ENCODE measurements around the gene TSLP. TPM values are rescaled to one million over a fixed set of nuclear protein-coding genes. Genes with fewer than 3 reads are reported as not detected.

The TSLP gene
- total and polyA plus RNA-seq, 4 donors: 0.60 to 2.0 (median 1.1) TPM

- no peaks in the 10 kb centered on the region for H3K9me3 ChIP-seq (ENCODE audit: control insufficient read depth in 4 of 4, insufficient read depth in 3 of 4, low read length in 3 of 4)
- ATAC-seq (ENCODE audit: insufficient read depth, low FRiP score): no peak
- no peak for DNase-seq
- no peaks in the 10 kb centered on the region for H3K4me1 ChIP-seq (ENCODE audit: control insufficient read depth in 5 of 5, insufficient read depth in 5 of 5, low read length in 5 of 5)
- H3K27me3 ChIP-seq (ENCODE audit: control insufficient read depth in 3 of 3, insufficient read depth in 3 of 3, low read length in 2 of 3): no peaks in the 10 kb centered on the region
- TF ChIP-seq CTCF (IDR thresholded peaks at IDR 0.05; ENCODE audit: control extremely low read depth, extremely low read depth): no peak
- H3K4me3 ChIP-seq: no peak overlapping the region
- H3K9ac ChIP-seq (ENCODE audit: insufficient read depth in 1 of 2, low read length in 2 of 2): no peak overlapping the region
- no peak overlapping the region for H3K27ac ChIP-seq (ENCODE audit: low read depth in 1 of 2, low read length in 1 of 2)
- H3K36me3 ChIP-seq (ENCODE audit: control insufficient read depth in 4 of 4, insufficient read depth in 4 of 4, low read length in 4 of 4): peaks cover 7 to 40% (median 32%) of the 10 kb centered on the region in 4 donors
- WGBS, 2 donors: 92 to 95% methylated on average over 2 of the region's 2 CpGs
These were observed 48.3 kb downstream of the TSLP start for GRCh38 chr5:111119856-111120255.

- Histone ChIP-seq H3K9ac (ENCODE audit: insufficient read depth in 1 of 2, low read length in 2 of 2) (no peak overlapping the region), H3K27ac (ENCODE audit: low read depth in 1 of 2, low read length in 1 of 2) (no peak overlapping the region), H3K9me3 (ENCODE audit: control insufficient read depth in 4 of 4, insufficient read depth in 3 of 4, low read length in 3 of 4) (no peaks in the 10 kb centered on the region), H3K4me1 (ENCODE audit: control insufficient read depth in 5 of 5, insufficient read depth in 5 of 5, low read length in 5 of 5) (no peaks in the 10 kb centered on the region), H3K36me3 (ENCODE audit: control insufficient read depth in 4 of 4, insufficient read depth in 4 of 4, low read length in 4 of 4) (peaks cover 10 to 43% (median 34%) of the 10 kb centered on the region in 4 donors), H3K4me3 (no peak overlapping the region), H3K27me3 (ENCODE audit: control insufficient read depth in 3 of 3, insufficient read depth in 3 of 3, low read length in 2 of 3) (no peaks in the 10 kb centered on the region)
- ATAC-seq (ENCODE audit: insufficient read depth, low FRiP score): no peak
- no peak for DNase-seq
- WGBS, 2 donors: 78 to 91% methylated on average over 2 of the region's 2 CpGs
- no peak for TF ChIP-seq CTCF (IDR thresholded peaks at IDR 0.05; ENCODE audit: control extremely low read depth, extremely low read depth)
These were observed 49.4 kb downstream of the TSLP start for GRCh38 chr5:111120911-111121310.

GRCh38 chr5:111121926-111122325 is 50.4 kb downstream of the TSLP start:
- Histone ChIP-seq H3K27me3 (ENCODE audit: control insufficient read depth in 3 of 3, insufficient read depth in 3 of 3, low read length in 2 of 3) (no peaks in the 10 kb centered on the region), H3K9ac (ENCODE audit: insufficient read depth in 1 of 2, low read length in 2 of 2) (no peak overlapping the region), H3K4me3 (no peak overlapping the region), H3K36me3 (ENCODE audit: control insufficient read depth in 4 of 4, insufficient read depth in 4 of 4, low read length in 4 of 4) (peaks cover 10 to 43% (median 33%) of the 10 kb centered on the region in 4 donors), H3K9me3 (ENCODE audit: control insufficient read depth in 4 of 4, insufficient read depth in 3 of 4, low read length in 3 of 4) (no peaks in the 10 kb centered on the region), H3K27ac (ENCODE audit: low read depth in 1 of 2, low read length in 1 of 2) (no peak overlapping the region), H3K4me1 (ENCODE audit: control insufficient read depth in 5 of 5, insufficient read depth in 5 of 5, low read length in 5 of 5) (no peaks in the 10 kb centered on the region)
- DNase-seq (no peak), ATAC-seq (ENCODE audit: insufficient read depth, low FRiP score) (no peak)
- no peak for TF ChIP-seq CTCF (IDR thresholded peaks at IDR 0.05; ENCODE audit: control extremely low read depth, extremely low read depth)

GRCh38 chr5:111122398-111122797 is 50.9 kb downstream of the TSLP start:
- DNase-seq: no peak
- 49 to 98% methylated on average over 2 of the region's 2 CpGs for WGBS, 2 donors
- no peak overlapping the region for H3K9ac ChIP-seq (ENCODE audit: insufficient read depth in 1 of 2, low read length in 2 of 2)
- H3K27ac ChIP-seq (ENCODE audit: low read depth in 1 of 2, low read length in 1 of 2): no peak overlapping the region
- no peak for ATAC-seq (ENCODE audit: insufficient read depth, low FRiP score)
- no peak for TF ChIP-seq CTCF (IDR thresholded peaks at IDR 0.05; ENCODE audit: control extremely low read depth, extremely low read depth)
- H3K9me3 ChIP-seq (ENCODE audit: control insufficient read depth in 4 of 4, insufficient read depth in 3 of 4, low read length in 3 of 4): no peaks in the 10 kb centered on the region
- H3K27me3 ChIP-seq (ENCODE audit: control insufficient read depth in 3 of 3, insufficient read depth in 3 of 3, low read length in 2 of 3): no peaks in the 10 kb centered on the region
- no peak overlapping the region for H3K4me3 ChIP-seq
- no peaks in the 10 kb centered on the region for H3K4me1 ChIP-seq (ENCODE audit: control insufficient read depth in 5 of 5, insufficient read depth in 5 of 5, low read length in 5 of 5)
- peaks cover 8 to 40% (median 32%) of the 10 kb centered on the region in 4 donors for H3K36me3 ChIP-seq (ENCODE audit: control insufficient read depth in 4 of 4, insufficient read depth in 4 of 4, low read length in 4 of 4)
